ENCODE measurements around the gene LGMN. TPM values are rescaled to one million over a fixed set of nuclear protein-coding genes. Genes with fewer than 3 reads are reported as not detected.
"Not testable (repeated sequence)": the region's sequence is repeated elsewhere in the genome, so short reads cannot be mapped to it uniquely, and the experiment has no call there.

LGMN gene
- total and polyA plus RNA-seq, 8 donors: 18.5 to 60.1 (median 33.0) TPM

GRCh38 chr14:92714739-92715307 is 33.6 kb downstream of the LGMN start:
- DNase-seq (peak in 5 of 6 donors; percentile 53 to 91 (median 77)), ATAC-seq (peak; percentile 79 to 94 (median 86))
- H3K36me3 ChIP-seq, FAIRE-seq, H3K27ac ChIP-seq, H3K4me1 ChIP-seq, H3K27me3 ChIP-seq, H3K4me3 ChIP-seq, H3K9me3 ChIP-seq: not testable (repeated sequence)
- 74 to 80% methylated on average over 7 of the region's 7 CpGs for WGBS, 2 donors
- TF ChIP-seq CTCF (IDR thresholded peaks at IDR 0.05): peak; percentile 38 to 61 (median 56)
- intact Hi-C loops (cut with DNase I): loop anchor here in 2 of 3 donors (5.0 to 10.0 kb wide), 2 partner anchors 67 to 70 kb away; no protein-coding TSS in a partner anchor

- Histone ChIP-seq H3K27ac (no peak overlapping the region), H3K36me3 (no peaks in the 10 kb centered on the region), H3K4me3 (no peak overlapping the region), H3K27me3 (no peaks in the 10 kb centered on the region), H3K9me3 (no peaks in the 10 kb centered on the region), H3K4me1 (no peaks in the 10 kb centered on the region)
- ATAC-seq: no peak
- intact Hi-C loops (cut with DNase I): loop anchor here in 2 of 3 donors (5.0 to 10.0 kb wide), 2 partner anchors 70 to 72 kb away; no protein-coding TSS in a partner anchor
- DNase-seq: no peak
- no peak for FAIRE-seq
- 93 to 96% methylated on average over 8 of the region's 8 CpGs for WGBS, 2 donors
- no peak for TF ChIP-seq CTCF (IDR thresholded peaks at IDR 0.05)
These were observed 35.8 kb downstream of the LGMN start for GRCh38 chr14:92712654-92713051.

GRCh38 chr14:92711976-92712653 is 36.3 kb downstream of the LGMN start:
- Histone ChIP-seq H3K9me3 (no peaks in the 10 kb centered on the region), H3K36me3 (no peaks in the 10 kb centered on the region), H3K4me3 (no peak overlapping the region), H3K4me1 (no peaks in the 10 kb centered on the region), H3K27me3 (no peaks in the 10 kb centered on the region), H3K27ac (no peak overlapping the region)
- WGBS, 2 donors: 91 to 93% methylated on average over 7 of the region's 7 CpGs
- ATAC-seq (no peak), FAIRE-seq (no peak), DNase-seq (no peak)
- intact Hi-C loops (cut with DNase I): loop anchor here in 2 of 3 donors (5.0 to 10.0 kb wide), 2 partner anchors 70 to 73 kb away; no protein-coding TSS in a partner anchor
- TF ChIP-seq CTCF (IDR thresholded peaks at IDR 0.05): no peak

GRCh38 chr14:92710001-92710341 is 38.5 kb downstream of the LGMN start:
- Histone ChIP-seq H3K36me3 (peaks cover 0 to 4% (median 0%) of the 10 kb centered on the region in 3 donors), H3K4me3 (no peak overlapping the region), H3K27me3 (no peaks in the 10 kb centered on the region), H3K27ac (no peak overlapping the region), H3K4me1 (no peaks in the 10 kb centered on the region), H3K9me3 (no peaks in the 10 kb centered on the region)
- WGBS, 2 donors: 93 to 100% methylated on average over 5 of the region's 5 CpGs
- ATAC-seq (no peak), FAIRE-seq (no peak), DNase-seq (no peak)
- no peak for TF ChIP-seq CTCF (IDR thresholded peaks at IDR 0.05)
- intact Hi-C loops (cut with DNase I): loop anchor here in 2 of 3 donors (5.0 to 10.0 kb wide), 2 partner anchors 72 to 75 kb away; no protein-coding TSS in a partner anchor
